H1 (cell line): Measurements from ENCODE around the gene ARHGEF10L. TPM values are rescaled to one million over a fixed set of nuclear protein-coding genes. Genes with fewer than 3 reads are reported as not detected.
A peak's percentile ranks its signal among the peaks of the same experiment; 100 is the strongest.

Experiments used
- CTCF ChIA-PET: fragments of 300-600 bp; sonication (Branson Sonifier 250); formaldehyde crosslinking; loops from one replicate; lab custom pipeline; 2021; ENCODE audit not compliant: partially characterized antibody; lab: Charles Lee
- POLR2A ChIA-PET: fragments of 300-600 bp; sonication (Branson Sonifier 250); formaldehyde crosslinking; loops from one replicate; lab custom pipeline; 2021; ENCODE audit warnings: inconsistent platforms; ENCODE audit not compliant: partially characterized antibody; lab: Charles Lee
- DNase-seq, 2 experiments: peaks; one replicate each; pipeline versions ENCODE4 v3.0.0 to v3.0.0-alpha.2; 2010 to 2022; ENCODE audit warnings: low spot score in 2 of 2, low read depth in 1 of 2, mixed read lengths in 1 of 2
- FAIRE-seq: peaks from 2 replicates; lab custom pipeline; 2011; peaks lifted over from hg19 to GRCh38; lab: Jason Lieb, UNC
- H2AFZ ChIP-seq: 2 replicates; pipeline ENCODE4 v1.8.1; 2012; ENCODE audit warnings: low read length, inconsistent platforms
- H2AK5ac ChIP-seq: 2 replicates; pipeline ENCODE4 v1.6.1; 2013; ENCODE audit warnings: low read depth, low read length
- H2BK120ac ChIP-seq: replicated peaks from 2 replicates; pipeline ENCODE3; 2013; ENCODE audit warnings: low read depth, low read length, inconsistent platforms
- H2BK12ac ChIP-seq: 2 replicates; pipeline ENCODE4 v1.6.1; 2013; ENCODE audit warnings: low read depth, low read length
- H2BK15ac ChIP-seq: 2 replicates; pipeline ENCODE4 v1.6.1; 2013; ENCODE audit warnings: low read length
- H2BK20ac ChIP-seq: 2 replicates; pipeline ENCODE4 v1.6.1; 2013; ENCODE audit warnings: low read length
- H2BK5ac ChIP-seq: 2 replicates; pipeline ENCODE4 v1.6.1; 2013; ENCODE audit warnings: low read depth, low read length
- H3K14ac ChIP-seq: 2 replicates; pipeline ENCODE4 v1.6.1; 2013; ENCODE audit warnings: inconsistent platforms; ENCODE audit not compliant: insufficient read length
- H3K18ac ChIP-seq: 2 replicates; pipeline ENCODE4 v1.6.1; 2013; ENCODE audit warnings: low read length; ENCODE audit errors: extremely low read depth
- H3K23ac ChIP-seq: 2 replicates; pipeline ENCODE4 v1.6.1; 2013; ENCODE audit warnings: inconsistent platforms; ENCODE audit not compliant: insufficient read length
- H3K23me2 ChIP-seq: 2 replicates; pipeline ENCODE4 v1.6.1; 2013; ENCODE audit warnings: low read depth, low read length
- H3K27ac ChIP-seq: 2 replicates; pipeline ENCODE4 v1.6.1; 2011; ENCODE audit warnings: low read depth, low read length, inconsistent platforms
- H3K27me3 ChIP-seq, 4 experiments: replicated peaks in 1 of 4; 1 replicate in 1 of 4; 2 replicates in 3 of 4; pipeline versions ENCODE4 v1.6.1 to v1.8.1; 2011 to 2013; ENCODE audit warnings: low read length in 3 of 4, mild to moderate bottlenecking in 3 of 4, inconsistent platforms in 2 of 4, mixed read lengths in 2 of 4, moderate library complexity in 1 of 4; ENCODE audit not compliant: control insufficient read depth in 3 of 4, insufficient read depth in 3 of 4; ENCODE audit errors: extremely low read depth in 1 of 4
- H3K36me3 ChIP-seq, 4 experiments: 2 replicates each; pipeline versions ENCODE4 v1.6.1 to v1.8.1; 2011 to 2013; ENCODE audit warnings: mild to moderate bottlenecking in 4 of 4, low read length in 3 of 4, moderate library complexity in 2 of 4, control low read depth in 1 of 4, inconsistent platforms in 1 of 4; ENCODE audit not compliant: insufficient read depth in 4 of 4, control insufficient read depth in 2 of 4
- H3K4ac ChIP-seq: replicated peaks from 2 replicates; pipeline ENCODE3; 2013; ENCODE audit warnings: low read length, low read depth, mixed read lengths, inconsistent platforms; ENCODE audit not compliant: insufficient read length
- H3K4me1 ChIP-seq, 4 experiments: replicated peaks in 1 of 4; 1 replicate in 1 of 4; 2 replicates in 3 of 4; pipeline versions ENCODE4 v1.6.1 to v1.8.1; 2011 to 2013; ENCODE audit warnings: low read length in 3 of 4, inconsistent platforms in 2 of 4, mixed read lengths in 1 of 4; ENCODE audit not compliant: insufficient read depth in 4 of 4, control insufficient read depth in 3 of 4
- H3K4me2 ChIP-seq, 2 experiments: 2 replicates each; pipeline versions ENCODE4 v1.6.1 to v1.8.1; 2011 to 2013; ENCODE audit warnings: low read depth in 2 of 2, low read length in 2 of 2, control low read depth in 1 of 2, inconsistent platforms in 1 of 2, mild to moderate bottlenecking in 1 of 2; ENCODE audit not compliant: insufficient read depth in 1 of 2
- H3K4me3 ChIP-seq, 4 experiments: fragments of 200-600, 300-600 bp in 1 of 4; sonication (generic), shearing (Covaris generic), sonication (Bioruptor Twin) in 1 of 4; 2 replicates each; pipeline versions ENCODE4 v1.5.1 to v1.8.1; 2011 to 2016; ENCODE audit warnings: low read length in 4 of 4, low read depth in 3 of 4, control low read depth in 2 of 4, inconsistent platforms in 2 of 4, mild to moderate bottlenecking in 2 of 4, mixed read lengths in 1 of 4, moderate library complexity in 1 of 4; ENCODE audit not compliant: insufficient read depth in 2 of 4; ENCODE audit errors: extremely low read depth in 1 of 4
- H3K56ac ChIP-seq: replicated peaks from 2 replicates; pipeline ENCODE3; 2013; ENCODE audit warnings: low read depth, mild to moderate bottlenecking, mixed read lengths, low read length, inconsistent platforms; ENCODE audit not compliant: insufficient read length
- H3K79me1 ChIP-seq: 2 replicates; pipeline ENCODE4 v1.6.1; 2013; ENCODE audit warnings: low read depth, low read length, control low read depth
- H3K79me2 ChIP-seq, 2 experiments: 2 replicates each; pipeline versions ENCODE4 v1.6.1 to v1.8.1; 2012 to 2013; ENCODE audit warnings: low read length in 2 of 2, mild to moderate bottlenecking in 2 of 2, inconsistent platforms in 1 of 2; ENCODE audit not compliant: insufficient read depth in 2 of 2, control insufficient read depth in 1 of 2
- H3K9ac ChIP-seq, 4 experiments: replicated peaks in 1 of 4; 1 replicate in 1 of 4; 2 replicates in 3 of 4; pipeline versions ENCODE4 v1.6.1 to v1.8.1; 2011 to 2013; ENCODE audit warnings: low read depth in 3 of 4, low read length in 3 of 4, control low read depth in 2 of 4, mild to moderate bottlenecking in 2 of 4, moderate library complexity in 2 of 4, inconsistent platforms in 1 of 4; ENCODE audit errors: extremely low read depth in 1 of 4
- H3K9me3 ChIP-seq, 2 experiments: 2 replicates each; pipeline versions ENCODE4 v1.6.1 to v1.8.1; 2012 to 2013; ENCODE audit warnings: mild to moderate bottlenecking in 2 of 2, moderate library complexity in 2 of 2, control low read depth in 1 of 2, inconsistent platforms in 1 of 2, low read depth in 1 of 2, low read length in 1 of 2, mixed read lengths in 1 of 2; ENCODE audit not compliant: insufficient read depth in 2 of 2
- H4K20me1 ChIP-seq, 2 experiments: replicated peaks in 1 of 2; 2 replicates each; pipeline versions ENCODE3 to v1.8.1; 2011 to 2013; ENCODE audit warnings: inconsistent platforms in 2 of 2, low read length in 2 of 2, mild to moderate bottlenecking in 1 of 2; ENCODE audit not compliant: insufficient read depth in 2 of 2, control insufficient read depth in 1 of 2
- H4K5ac ChIP-seq: 2 replicates; pipeline ENCODE4 v1.6.1; 2013; ENCODE audit warnings: low read length, low read depth, mixed read lengths, inconsistent platforms; ENCODE audit not compliant: insufficient read length
- H4K8ac ChIP-seq: 2 replicates; pipeline ENCODE4 v1.8.0; 2013; ENCODE audit warnings: mild to moderate bottlenecking, moderate library complexity, low read length, inconsistent platforms; ENCODE audit not compliant: insufficient read depth; ENCODE audit errors: extremely low read depth
- H4K91ac ChIP-seq: replicated peaks from 2 replicates; pipeline ENCODE3; 2013; ENCODE audit warnings: low read length, mixed read lengths, inconsistent platforms; ENCODE audit not compliant: insufficient read length
- BRCA1 ChIP-seq: IDR thresholded peaks from 2 replicates; pipeline ENCODE4 v1.6.1; 2012; ENCODE audit warnings: low read depth, low read length, improper control_type of control experiment
- CREB1 ChIP-seq: IDR thresholded peaks from 2 replicates; pipeline ENCODE4 v1.6.1; 2012; ENCODE audit warnings: inconsistent platforms
- CTBP2 ChIP-seq: IDR thresholded peaks from 2 replicates; pipeline ENCODE4 v1.7.0; 2011; ENCODE audit warnings: borderline replicate concordance, mild to moderate bottlenecking, moderate library complexity, mixed read lengths, low read length; ENCODE audit not compliant: insufficient read depth, insufficient read length
- CTCF ChIP-seq, 3 experiments: IDR thresholded peaks; 1 replicate in 2 of 3; 2 replicates in 1 of 3; pipeline versions ENCODE4 v1.5.1 to v1.6.1; 2011; ENCODE audit warnings: low read length in 3 of 3, mild to moderate bottlenecking in 3 of 3, inconsistent platforms in 2 of 3, low read depth in 1 of 3, moderate library complexity in 1 of 3; ENCODE audit not compliant: insufficient read depth in 1 of 3; ENCODE audit errors: control extremely low read depth in 1 of 3
- RAD21 ChIP-seq, 2 experiments: IDR thresholded peaks in 1 of 2; conservative IDR thresholded peaks in 1 of 2; 2 replicates each; pipeline ENCODE4 v1.6.1; 2011; ENCODE audit warnings: low read depth in 2 of 2, low read length in 2 of 2, improper control_type of control experiment in 1 of 2, inconsistent platforms in 1 of 2, mild to moderate bottlenecking in 1 of 2, moderate library complexity in 1 of 2
- SAP30 ChIP-seq: fragments of 300-600 bp; sonication (generic); IDR thresholded peaks from 2 replicates; pipeline ENCODE4 v1.7.1; 2012; ENCODE audit warnings: low read length, moderate library complexity, mild to moderate bottlenecking, inconsistent platforms; ENCODE audit not compliant: insufficient read depth, insufficient replicate concordance
- SUZ12 ChIP-seq: fragments of 200-600 bp; sonication (generic); IDR thresholded peaks from 2 replicates; pipeline ENCODE4 v1.6.1; 2012; ENCODE audit warnings: mild to moderate bottlenecking, inconsistent platforms, low read length, moderate library complexity, mixed read lengths
- YY1 ChIP-seq: IDR thresholded peaks from 2 replicates; pipeline ENCODE4 v1.6.1; 2011; ENCODE audit warnings: low read depth, mild to moderate bottlenecking, low read length
- WGBS, 2 experiments: shearing (Covaris generic) in 1 of 2; methylation state at CpG; one replicate each; pipeline versions ENCODE4 v1.1.6 to v1.1.7; 2013 to 2015; ENCODE audit warnings: low lambda C conversion rate in 2 of 2, mixed read lengths in 2 of 2, inconsistent platforms in 1 of 2, low coverage in 1 of 2, missing lambda C conversion rate in 1 of 2; ENCODE audit not compliant: insufficient replicate concordance in 2 of 2, insufficient coverage in 1 of 2, insufficient read length in 1 of 2; ENCODE audit errors: extremely low coverage in 1 of 2, missing lambda C conversion rate in 1 of 2; 5-methylcytosine and 5-hydroxymethylcytosine counted together
- polyA plus RNA-seq, 7 experiments: library from polyadenylated mRNA; depleted of rRNA in 3 of 7; stranded (reverse) in 5 of 7; unstranded in 2 of 7; fragments of >200 nt in 5 of 7; fragments of 200-250 nt in 2 of 7; gene quantifications; 1 replicate in 5 of 7; 2 replicates in 1 of 7; 4 replicates in 1 of 7; pipeline versions ENCODE4 v1.2.1 to v1.2.3, GENCODE V29; 2011 to 2013; ENCODE audit warnings: missing spikeins in 2 of 7, mixed read lengths in 2 of 7
- total RNA-seq: library from RNA; stranded (reverse); fragmentation: NEBNext Ultra II Directional; extraction: Animal tissue kit (Norgen Biotek cat#: 25700); gene quantifications from 2 replicates; pipeline ENCODE4 v1.2.1, GENCODE V29; 2021

Gene ARHGEF10L
- total and polyA plus RNA-seq, 2 of the 8 experiments (the other 6 are each of a cell fraction or from before 2014, with no cell fraction given): 33.6 to 39.6 TPM

- POLR2A ChIA-PET: interaction anchor here (0.7 kb wide), 1 partner anchor 8 kb away, joined by 3 read pairs; no protein-coding TSS in a partner anchor
- Histone ChIP-seq H4K8ac (no peak overlapping the region; the same call in none of the 2 replicates), H3K9me3 (no peaks in the 10 kb centered on the region), H2BK20ac (no peak overlapping the region), H3K4ac (no peak overlapping the region), H3K56ac (no peak overlapping the region), H2BK5ac (no peak overlapping the region), H4K20me1 (no peaks in the 10 kb centered on the region), H3K4me3 (no peak overlapping the region), H3K4me1 (0 out of 7 replicates have a peak, but pooled peaks cover 0 to 2% (median 0%) of the 10 kb centered on the region in 4 experiments), H3K27me3 (no peaks in the 10 kb centered on the region), H3K27ac (no peak overlapping the region), H3K4me2 (no peak overlapping the region), H3K36me3 (no peaks in the 10 kb centered on the region), H3K79me2 (no peaks in the 10 kb centered on the region; a peak in 1 of 4 replicates), H2BK120ac (no peak overlapping the region), H3K23me2 (no peaks in the 10 kb centered on the region), H3K23ac (no peak overlapping the region), H2BK15ac (no peak overlapping the region), H4K91ac (no peak overlapping the region), H2BK12ac (no peak overlapping the region), H3K18ac (no peak overlapping the region), H3K79me1 (no peaks in the 10 kb centered on the region), H3K9ac (no peak overlapping the region), H4K5ac (no peak overlapping the region), H3K14ac (no peak overlapping the region), H2AFZ (no peak overlapping the region), H2AK5ac (no peak overlapping the region)
- FAIRE-seq (no peak), DNase-seq (no peak)
- 85% methylated on average over 11 of the region's 11 CpGs; no CpG with 5 or more reads in 1 of the 2 experiments for WGBS, 2 experiments
- CTCF ChIA-PET: interaction anchor here (0.6 to 3.6 kb wide), 29 partner anchors 8 to 1265 kb away, joined by 3 to 36 read pairs (median 4); partner anchors contain the start of gene ACTL8
- TF ChIP-seq SUZ12 (no peak), CTCF (IDR thresholded peaks at IDR 0.05; ENCODE audit: control extremely low read depth in 1 of 3, insufficient read depth in 1 of 3, low read depth in 1 of 3, low read length in 3 of 3) (peak; percentile 15 to 42 (median 32); a peak in 3 of 4 replicates), RAD21 (IDR thresholded peaks at IDR 0.05 in 1 of 2, conservative IDR thresholded peaks at IDR 0.05 in 1 of 2; ENCODE audit: low read depth in 2 of 2, low read length in 2 of 2) (peak; percentile 10 to 37; a peak in 2 of 4 replicates), BRCA1 (no peak), YY1 (no peak), CREB1 (no peak), SAP30 (no peak), CTBP2 (no peak)
Measured at GRCh38 chr1:17744666-17745478, 205.4 kb downstream of the ARHGEF10L start.
